ENCODE results near the gene OR9A4.

DNA sequence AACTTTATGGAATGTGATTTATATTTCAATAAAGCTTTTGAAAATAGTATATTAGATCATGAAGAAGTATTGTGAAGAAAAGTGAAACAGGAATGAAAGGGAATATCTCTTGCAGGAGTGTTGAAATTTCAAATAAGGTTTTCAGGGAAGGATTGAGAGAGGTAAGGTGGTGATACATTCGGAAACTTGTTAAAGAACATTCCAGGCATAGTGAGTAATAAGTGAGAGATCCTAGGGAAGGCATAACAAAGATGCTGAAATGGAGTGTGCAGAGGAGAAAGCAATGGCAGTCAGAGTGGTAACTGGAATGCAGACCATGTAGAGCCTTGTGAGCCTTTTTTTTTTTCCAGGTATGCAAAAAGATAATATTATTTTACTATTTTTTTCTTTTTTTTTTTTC is 4.1 kb downstream of the OR9A4 start:
- no peak for TF ChIP-seq YY1 (IDR thresholded peaks at IDR 0.05; ENCODE audit: insufficient read depth, insufficient read length)
- TF ChIP-seq ZNF274 (IDR thresholded peaks at IDR 0.05; ENCODE audit: low read depth, low read length): no peak
